Hypothalamus (tissue), 51 donors: ENCODE data around the gene EHHADH.

Experiments used
- DNase-seq, 51 donors: peaks; one replicate each; lab custom pipeline; 2025; lab: John Stamatoyannopoulos, UW

The EHHADH gene

DNA sequence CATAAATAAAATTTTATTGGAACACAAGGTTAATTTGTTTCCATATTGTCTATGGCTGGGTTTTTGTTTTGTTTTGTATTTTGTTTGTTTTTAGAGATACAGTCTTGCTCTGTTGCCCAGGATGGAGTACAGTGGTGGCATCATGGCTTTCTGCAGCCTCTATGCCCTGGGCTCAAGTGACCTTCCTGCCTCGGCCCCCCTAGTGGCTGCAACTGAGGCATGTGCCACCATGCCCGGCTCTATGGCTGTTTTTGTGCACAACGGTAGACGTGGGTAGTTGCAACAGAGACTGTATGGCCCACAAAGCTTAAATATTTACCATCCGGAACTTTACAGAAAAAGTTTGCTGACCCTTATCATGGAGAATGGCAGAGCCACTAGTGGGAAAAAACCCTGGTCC lies 54.2 kb downstream of the EHHADH start:
- DNase-seq = no peak

DNA sequence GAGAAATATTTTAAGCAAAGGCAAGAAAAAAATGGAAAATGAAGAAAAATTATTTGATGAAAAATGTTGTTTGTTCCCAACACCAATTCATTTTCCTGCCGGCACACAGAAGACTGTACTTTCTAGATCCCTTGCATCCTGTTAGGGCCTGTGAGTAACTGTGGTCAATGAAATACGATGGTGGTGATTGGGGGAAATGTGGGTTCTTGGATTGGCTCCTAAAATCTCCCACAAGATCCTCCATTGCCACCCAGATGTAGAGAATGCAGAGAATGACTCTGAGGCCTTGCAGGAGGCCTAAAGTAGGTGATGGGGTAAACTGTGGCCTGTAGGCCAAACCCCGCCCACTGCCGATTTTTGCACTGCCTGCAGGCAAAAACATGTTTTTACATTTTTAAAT lies 54.6 kb downstream of the EHHADH start:
- no peak for DNase-seq

DNA sequence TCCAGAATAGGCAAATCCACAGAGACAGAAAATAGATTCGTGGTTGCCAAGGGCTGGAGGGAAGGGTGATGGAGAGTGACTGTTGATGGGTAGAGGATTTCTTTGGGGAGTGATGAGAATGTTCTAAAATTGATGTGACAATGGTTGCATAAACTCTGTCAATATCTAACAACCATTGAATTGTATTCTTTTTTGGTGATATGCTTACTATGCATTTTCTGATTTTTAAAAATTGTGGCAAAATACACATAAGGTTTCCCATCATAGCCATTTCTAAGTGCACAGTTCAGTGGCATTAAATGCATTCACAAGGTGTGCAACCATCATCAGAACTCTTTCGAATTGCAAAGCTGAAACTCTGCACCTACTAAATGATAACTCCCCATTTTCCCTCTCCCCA lies 56.8 kb downstream of the EHHADH start:
- no peak for DNase-seq

DNA sequence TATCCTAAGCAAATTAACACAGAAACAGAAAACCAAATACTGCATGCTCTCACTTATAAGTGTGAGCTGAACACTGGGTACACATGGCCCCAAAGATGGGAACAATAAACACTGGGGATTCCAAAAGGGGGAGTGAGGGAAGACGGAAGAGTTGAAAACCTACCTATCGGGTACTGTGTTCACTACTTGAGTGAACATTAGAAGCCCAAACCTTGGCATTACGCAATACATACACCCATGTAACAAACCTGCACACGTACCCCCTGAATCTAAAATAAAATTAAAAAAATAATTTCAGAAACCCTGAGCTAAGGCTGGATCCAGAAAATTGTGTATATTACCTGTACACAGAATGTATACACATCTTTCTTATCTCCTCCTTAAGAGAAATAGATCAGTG lies 58.2 kb downstream of the EHHADH start:
- no peak for DNase-seq

DNA sequence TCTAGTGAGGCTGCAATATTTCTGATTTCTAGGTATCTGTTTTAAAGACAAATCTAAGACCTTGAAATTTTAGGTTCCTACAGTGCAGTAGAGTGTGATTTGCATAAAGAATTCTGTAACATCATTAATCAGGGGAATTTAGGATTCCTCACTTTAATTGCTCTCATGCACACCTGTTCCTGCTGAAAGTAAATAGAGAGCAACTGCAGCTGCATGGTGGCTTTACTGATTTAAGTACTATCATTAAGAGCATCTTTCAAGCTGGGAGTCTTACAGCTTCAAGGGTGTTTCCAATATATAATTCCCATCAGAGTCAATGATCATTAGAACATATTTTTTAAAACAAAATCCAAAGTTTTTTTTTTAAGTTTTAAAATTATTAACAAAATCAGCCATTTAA lies 65.0 kb downstream of the EHHADH start:
- DNase-seq = no peak

DNA sequence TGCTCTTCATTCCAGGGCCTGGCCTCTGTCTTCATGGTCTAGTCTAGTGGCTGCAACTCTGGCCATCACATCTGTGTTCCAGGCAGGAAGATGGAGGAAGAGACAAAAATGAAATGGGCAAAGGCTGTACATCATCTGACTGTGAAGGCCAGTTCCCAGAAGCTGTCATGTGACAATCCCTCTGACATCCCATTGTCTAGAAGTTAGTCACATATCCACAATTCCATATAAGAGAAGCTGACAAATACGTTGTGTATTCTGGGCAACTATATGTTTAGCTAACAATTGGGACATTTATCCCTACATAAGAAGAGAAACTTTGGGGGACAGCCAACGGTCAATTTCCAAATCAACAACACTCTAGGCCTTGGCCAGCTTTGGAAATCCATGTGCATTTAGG lies 66.5 kb downstream of the EHHADH start:
- DNase-seq = no peak

DNA sequence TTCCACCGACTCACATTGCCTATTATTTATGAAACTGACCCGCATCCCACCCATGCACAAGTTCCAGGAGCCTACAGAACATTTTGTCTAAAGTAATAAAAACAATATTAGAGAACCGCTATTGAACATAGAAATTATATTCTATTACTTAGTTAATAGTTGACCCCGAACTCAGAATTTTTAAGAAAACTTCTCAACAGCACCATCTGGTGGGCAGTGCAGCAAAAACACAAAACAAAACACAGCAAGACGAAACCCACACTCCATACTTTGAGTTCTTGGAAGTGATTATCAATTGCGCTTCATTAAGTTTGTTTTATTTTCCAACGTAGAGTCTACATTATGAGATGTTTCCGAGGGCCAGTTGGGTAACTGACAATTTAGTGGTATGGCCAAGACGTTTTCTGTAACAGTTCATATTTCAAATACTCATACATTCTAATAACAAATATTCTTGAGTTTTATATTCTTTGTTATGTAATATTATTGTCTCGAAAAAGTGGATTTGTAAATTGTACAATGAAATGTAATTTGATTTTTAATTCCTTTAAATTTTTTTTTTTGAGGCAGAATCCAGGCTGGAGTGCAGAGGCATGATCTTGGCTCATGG lies 77.0 kb downstream of the EHHADH start:
- DNase-seq = peak in 18 of 51 donors; percentile 3 to 48 (median 18)

DNA sequence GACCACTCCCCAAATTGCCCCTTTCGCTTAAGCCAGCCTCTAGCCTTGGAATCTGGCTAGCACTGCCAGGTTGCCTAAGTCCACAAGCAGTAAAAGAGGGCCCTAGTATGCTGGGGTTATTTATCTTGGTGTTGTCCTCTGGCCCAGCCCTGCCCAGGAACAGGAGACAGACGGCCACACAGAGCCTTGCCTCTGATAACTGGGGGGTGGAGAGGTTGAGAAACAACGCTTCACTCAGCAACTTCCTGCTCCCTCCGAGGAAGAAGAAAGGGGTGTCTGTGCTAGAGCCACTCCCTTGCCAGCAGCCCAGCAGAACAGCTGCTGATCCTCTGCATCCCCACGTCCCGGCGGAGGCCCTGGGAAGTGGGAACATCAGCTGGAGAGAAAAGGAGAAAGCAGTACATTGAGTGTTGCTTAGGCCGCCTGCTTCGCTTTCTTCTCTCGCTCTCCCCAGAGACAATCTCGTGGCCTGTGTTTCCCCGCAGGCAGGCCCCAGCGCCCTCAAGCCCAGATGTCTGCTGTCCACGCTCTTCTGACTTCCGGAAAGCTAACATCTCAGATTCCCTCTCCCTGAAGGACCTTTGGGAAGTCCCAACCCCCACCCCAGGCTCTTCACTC lies 78.4 kb downstream of the EHHADH start:
- DNase-seq = peak in 49 of 51 donors; percentile 9 to 87 (median 59)

DNA sequence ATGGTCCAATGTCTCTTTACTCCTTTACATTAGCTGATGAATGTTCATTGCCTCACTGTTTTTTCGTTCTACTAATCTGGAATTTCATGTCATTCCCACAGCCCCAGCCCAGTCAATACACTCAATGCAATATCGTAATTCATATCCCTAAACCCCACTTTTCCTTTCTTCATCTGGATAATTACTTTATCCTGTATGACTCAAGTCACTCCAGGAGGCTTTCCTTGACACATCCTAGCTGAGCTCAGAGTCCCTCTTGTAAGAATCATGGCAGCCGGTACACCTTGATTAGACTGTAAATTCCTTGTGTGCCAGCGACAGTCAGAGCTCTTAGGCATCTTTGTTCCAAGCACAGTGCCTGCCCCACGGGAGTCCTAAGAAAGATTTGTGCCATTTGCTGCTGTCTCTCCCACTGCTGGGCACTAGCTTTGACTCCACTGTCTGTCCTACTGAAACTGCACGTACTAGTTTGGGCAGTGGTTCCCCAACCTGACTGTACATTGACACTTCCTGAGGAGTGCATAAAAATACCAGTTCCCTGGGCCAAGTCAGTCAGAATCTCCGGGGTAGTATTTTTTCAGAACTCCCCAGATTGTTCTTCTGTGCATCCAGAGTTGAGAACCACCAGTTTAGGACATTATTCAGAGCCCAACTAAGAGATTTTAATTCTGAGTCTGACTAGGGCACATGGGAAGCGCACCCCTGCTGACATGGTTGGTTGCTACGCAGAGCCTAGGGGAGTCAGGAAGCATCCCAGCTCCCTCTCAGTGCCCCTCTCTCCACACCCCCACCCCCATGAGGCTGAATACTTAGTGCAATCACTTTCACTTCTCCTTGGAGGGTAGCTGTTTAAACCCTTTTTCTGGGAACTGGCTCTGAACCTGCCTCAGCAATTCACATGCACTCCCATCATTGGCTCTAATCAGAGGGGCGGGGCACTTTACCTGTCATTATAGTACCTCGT lies 81.5 kb downstream of the EHHADH start:
- DNase-seq = peak in 11 of 51 donors; percentile 2 to 21 (median 12)

DNA sequence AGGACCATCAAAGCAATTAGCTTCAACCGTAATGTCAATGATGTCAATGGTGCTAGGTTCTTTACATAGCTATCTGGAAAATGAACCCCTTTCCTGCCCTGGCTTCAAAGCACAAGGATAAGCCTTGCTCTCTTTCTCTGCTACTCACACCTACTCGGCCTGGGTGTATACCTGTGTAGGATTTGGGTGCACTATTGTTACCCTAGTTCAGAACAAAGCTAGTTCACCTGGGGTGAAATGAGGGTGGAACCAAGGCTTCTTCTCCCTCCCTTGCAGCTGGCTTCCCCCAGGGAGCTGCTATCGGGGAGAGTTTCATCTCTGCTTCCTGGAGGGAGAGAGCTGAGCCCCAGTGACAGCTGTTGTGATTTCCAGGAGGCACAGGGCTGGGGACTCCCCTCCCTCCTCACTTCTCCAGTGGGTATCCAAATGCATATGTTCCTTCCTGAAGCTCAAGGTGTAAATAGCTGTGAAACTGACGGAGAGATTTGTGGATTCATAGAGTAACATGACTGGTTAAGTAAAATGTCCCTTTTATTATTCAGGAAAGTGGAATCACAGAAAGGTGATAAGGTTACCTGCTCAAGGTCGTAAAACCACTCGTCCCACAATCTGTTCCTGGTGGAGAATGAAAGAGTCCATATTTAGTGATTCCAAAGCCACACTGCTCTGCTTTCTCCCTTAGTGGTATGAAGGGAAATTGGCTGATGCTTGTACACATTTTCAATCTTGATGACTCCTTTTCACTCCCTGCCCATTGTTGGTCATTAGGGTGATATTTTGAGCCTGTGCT lies 89.2 kb downstream of the EHHADH start:
- no peak for DNase-seq

DNA sequence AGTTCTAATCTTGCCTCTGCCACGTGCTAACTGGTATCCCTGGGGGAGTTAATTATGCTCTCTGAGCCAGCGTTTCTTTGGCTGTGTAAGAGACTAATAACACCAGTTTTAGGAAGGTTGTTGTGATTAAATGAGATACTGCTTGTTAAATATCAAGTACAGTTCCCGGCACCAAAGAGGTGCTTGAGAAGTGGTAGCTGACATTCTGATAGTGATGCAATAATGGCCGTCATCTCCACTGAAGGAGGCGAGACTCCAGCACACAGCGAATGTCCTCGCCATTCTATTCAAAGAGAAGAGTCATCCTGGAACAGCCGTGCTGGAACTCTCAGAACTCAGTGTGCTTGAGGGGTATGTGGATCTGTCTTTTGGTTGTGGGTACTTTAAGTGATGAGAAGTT lies 91.2 kb downstream of the EHHADH start:
- DNase-seq = no peak

DNA sequence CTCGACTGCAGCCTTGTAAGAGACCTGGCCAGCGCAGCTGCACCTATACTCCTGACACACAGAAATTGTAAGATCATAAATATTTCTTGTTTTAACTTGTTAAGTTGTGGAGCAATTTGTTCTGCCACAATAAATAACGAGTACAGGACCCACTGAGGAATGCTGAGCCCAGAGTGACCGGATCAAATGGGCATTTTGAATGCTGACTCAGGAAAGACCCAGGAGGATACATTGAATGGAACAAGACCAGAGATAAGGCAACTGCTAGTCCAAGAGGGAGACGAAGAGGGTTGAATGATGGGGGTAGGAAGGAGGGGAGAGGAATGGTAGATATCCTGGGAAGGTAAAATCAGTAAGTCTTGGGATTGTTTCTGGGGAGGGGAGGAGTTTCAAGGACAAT lies 92.1 kb downstream of the EHHADH start:
- no peak for DNase-seq

DNA sequence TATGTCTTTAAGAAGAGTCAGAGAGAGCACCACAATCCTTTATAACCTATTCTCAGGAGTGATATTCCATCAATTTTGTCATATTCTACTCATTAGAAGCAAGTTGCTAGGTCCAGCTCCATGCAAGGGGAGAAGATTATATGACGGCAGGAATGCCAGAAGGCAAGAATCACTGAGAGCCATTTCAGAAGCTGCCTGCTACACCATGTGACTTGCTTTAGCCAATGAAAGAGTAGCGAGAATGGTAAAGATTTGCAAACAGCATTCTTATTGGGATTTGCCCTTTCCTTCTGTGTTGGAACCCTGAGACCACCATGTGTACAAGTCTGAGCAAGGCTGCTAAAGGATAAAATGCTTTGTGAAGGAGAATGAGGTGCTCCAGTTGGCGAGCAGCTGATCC lies 96.5 kb downstream of the EHHADH start:
- DNase-seq = no peak

DNA sequence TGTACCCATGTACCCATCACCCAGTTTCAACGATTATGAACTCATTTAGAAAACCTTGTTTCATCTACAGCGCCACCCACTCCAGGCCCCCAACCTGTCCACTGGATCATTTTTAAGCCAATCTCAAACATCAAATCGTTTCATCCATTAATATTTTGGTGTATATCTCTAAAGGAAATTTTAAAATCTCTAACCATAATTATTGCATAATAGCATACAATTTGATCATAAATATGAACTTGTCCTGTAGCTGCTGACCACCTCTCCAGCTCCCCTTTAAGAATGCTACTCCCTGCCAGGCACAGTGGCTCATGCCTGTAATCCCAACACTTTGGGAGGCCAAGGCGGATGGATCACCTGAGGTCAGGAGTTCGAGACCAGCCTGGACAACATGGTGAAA lies 98.2 kb downstream of the EHHADH start:
- DNase-seq = no peak

DNA sequence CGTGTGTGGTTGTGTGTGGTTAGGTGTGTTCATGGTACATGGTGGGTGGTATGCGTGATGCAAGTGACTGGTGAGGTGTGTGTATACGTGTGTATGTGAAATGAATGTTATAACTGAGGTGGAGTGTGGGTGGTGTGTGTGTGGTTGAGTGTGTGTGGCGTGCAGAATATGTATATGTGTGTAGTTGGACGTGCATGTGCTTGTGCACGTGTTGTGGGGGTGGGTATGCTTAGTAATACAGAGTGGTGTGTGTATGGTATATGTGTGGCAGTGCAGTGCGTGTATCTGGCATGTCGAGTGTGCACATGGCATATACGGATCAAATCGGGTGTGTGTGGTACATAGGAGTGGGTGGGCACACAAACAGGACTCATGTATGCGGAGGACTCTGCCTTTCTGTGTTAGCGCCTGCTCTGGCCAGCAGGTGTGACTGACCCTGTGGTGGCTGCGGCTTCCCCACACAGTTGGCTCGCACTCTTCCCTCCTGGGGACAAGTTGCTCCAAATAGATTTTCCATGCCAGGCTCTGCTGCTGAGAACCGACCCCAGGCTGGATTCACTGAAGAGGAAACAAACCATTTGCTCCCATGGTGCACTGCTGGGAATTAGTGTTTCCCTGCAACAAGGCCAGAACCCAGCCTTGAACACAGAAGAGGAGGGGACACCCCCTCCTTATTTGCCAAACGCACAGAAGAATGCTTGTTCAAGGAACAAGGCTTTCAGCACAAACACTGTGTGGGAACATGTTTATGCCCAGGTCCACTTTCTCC lies 99.8 kb downstream of the EHHADH start:
- DNase-seq = peak in 35 of 51 donors; percentile 5 to 80 (median 39)

DNA sequence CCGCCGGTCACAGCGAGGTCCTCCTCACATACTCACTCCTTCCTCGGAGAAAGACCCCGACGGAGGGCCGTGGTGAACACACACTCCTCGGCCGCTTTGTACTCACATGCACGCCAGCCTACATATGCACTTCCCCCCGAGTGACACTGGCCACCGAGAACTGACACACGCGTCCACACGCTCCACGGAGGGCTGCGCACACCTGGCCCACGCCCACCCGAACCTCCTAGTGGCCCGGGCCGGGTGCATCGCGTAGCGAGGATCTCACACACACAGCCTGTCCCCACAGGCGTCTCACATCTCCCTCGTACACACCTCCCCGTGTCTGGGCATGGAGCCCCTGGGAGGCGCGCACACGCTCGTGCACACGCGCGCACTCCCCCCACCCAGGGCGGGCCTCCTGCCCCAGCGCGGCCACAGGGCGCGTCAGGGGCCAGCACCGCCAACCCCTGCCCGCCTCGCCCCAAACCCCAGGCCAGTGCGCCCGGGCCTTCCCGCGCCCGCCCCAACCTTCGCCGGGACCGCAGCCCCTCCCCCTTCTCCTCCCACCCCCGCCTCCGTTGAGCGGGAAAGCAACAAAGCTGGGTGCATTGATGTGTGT lies 100.6 kb downstream of the EHHADH start:
- DNase-seq = peak in 19 of 51 donors; percentile 14 to 81 (median 44)

DNA sequence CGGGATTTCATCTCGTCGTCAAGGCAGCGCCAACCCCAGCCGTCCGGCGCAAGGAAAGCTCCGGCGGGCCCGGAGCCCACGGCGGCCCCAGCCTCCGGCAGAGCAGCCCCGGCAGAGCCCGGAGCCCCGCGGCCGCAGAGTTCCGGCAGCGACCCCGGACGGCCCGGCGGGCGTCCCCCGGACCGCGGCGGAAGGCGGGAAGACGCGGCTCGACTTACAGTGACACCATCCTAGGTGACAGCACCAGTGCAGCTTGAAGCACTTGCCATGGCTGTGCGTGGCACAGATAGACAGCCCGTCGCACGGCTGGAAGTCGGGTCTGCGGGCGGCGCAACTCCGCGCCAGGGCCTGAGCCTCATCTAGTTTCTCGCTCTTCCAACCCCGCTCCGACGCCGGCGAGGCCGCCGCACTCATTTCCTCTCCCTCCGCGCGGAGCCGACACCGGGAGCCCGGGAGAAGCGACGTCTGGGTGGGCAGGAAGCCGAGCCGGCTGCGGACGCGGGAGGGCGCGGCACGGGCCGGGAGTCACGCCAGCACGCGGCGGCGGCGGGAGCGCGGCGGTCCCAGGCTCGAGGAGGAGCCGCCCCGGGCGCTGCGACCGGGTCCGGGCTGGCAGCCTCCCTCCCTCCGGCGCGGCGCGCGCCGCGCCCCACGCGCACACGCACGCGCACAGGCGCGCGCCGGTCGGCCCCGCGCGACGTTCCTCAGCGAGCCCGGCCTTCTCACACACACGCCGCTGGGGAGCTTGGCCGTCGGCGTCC lies 101.3 kb downstream of the EHHADH start, which contains the start of gene C3orf70:
Gene C3orf70 (minus strand): TSS at position 651 of the 761 bp plus-strand sequence. CDS start 237 bp downstream, at position 414.
- DNase-seq = peak in 45 of 51 donors; percentile 23 to 87 (median 64)

DNA sequence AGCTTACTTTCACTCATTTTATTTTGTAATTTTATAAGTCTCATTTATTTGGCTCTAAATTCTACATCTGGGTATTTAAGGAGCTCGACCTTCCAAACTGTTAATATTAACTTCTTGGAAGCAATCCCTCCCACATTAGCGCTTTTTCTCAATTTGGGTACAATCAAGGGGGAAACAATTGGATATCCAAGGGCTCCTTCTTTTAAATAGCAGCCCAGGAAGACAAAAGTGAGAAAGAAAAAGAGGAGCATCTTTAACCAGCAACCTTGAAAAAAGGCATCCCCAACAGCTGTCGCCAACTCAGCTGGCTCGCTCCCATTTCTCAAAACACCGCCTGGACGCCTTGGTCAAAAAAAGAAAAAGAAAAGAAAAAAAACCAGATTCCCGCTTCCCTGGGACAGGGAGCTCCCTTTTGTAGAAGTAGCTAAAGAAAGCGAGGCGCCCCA lies 101.9 kb downstream of the EHHADH start:
- DNase-seq = peak in 3 of 51 donors; percentile 27 to 72 (median 46)
